CMK (cell line): ENCODE results near the gene DGKG.

Experiments used
- DNase-seq: peaks from one replicate; pipeline ENCODE4 v3.0.0-alpha.2; 2010; ENCODE audit warnings: low read depth

Gene DGKG

DNA sequence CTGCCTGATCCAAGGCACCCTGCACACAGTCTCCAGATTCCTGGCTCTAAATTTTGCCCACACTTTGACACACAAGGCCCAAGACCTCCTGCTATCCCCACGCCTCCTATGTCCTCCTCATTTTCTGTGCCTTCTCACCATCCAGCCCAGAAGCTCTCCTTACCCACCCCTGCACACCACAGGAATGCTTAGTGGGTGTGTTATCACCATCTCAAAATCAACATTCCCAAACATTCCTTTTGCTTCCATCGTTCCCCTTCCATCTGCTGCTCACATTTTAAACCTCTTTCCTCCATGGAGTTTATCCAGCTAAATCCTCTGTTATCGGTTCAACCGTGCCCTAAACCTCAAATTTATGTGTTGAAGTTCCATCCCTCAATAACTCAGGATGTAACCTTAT lies 43.9 kb downstream of the DGKG start:
- no peak for DNase-seq

DNA sequence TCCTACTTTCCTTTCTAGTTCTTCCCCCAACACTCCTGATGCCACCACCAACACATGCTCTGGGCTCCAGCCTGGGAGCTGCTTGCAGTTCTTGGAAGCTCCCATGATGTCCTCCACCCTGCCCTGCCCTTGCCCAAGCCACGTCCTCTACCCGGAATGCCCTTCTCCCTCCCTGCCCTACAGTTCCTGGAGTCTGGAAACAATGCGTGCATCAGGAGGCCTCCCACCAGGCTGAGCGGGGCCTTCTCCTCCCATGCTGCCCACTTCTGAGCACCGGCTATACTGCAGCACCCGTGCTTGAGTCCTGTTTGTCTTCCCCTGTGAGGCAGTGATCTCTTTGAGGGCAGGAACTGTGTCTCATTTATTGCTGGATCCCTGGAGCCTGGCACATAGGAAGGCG lies 44.6 kb downstream of the DGKG start:
- no peak for DNase-seq

GRCh38 chr3:186316666-186317260 lies 45.3 kb downstream of the DGKG start:
- no peak for DNase-seq

GRCh38 chr3:186315581-186316354 lies 46.3 kb downstream of the DGKG start:
- DNase-seq = no peak

GRCh38 chr3:186314896-186315295 lies 47.1 kb downstream of the DGKG start:
- DNase-seq = no peak

GRCh38 chr3:186311441-186311840 lies 50.6 kb downstream of the DGKG start:
- no peak for DNase-seq

- no peak for DNase-seq
These were observed 53.5 kb downstream of the DGKG start for GRCh38 chr3:186308549-186308948.

DNA sequence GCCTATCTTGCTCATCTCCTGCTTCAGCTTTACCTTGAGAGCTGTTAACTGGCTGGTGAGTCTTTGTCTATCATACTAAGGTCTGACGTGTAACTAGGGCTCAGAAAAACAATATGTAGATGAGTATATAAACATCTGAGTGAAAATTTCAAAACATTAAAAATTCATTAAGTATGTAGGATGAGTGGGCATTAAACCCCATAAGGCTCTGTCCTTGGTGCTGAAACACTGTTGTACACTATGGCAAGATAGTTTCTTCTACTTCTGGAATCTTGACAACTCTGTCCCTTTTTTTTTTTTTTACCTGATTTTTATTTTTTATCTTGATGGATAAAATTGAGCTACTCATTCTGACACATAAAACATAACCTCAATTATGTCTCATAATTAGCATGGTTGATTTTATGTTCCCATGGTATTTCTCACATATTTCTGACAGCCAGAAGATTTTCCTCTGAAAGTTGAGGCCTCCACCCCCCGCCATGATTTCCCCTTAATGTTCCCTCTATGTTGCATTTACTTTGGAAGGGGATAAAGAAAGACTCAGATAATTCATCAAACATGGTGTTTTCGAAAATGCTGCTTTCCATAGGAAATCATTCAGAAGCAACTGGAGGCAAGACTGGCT lies 54.3 kb downstream of the DGKG start:
- peak; percentile 5 for DNase-seq

DNA sequence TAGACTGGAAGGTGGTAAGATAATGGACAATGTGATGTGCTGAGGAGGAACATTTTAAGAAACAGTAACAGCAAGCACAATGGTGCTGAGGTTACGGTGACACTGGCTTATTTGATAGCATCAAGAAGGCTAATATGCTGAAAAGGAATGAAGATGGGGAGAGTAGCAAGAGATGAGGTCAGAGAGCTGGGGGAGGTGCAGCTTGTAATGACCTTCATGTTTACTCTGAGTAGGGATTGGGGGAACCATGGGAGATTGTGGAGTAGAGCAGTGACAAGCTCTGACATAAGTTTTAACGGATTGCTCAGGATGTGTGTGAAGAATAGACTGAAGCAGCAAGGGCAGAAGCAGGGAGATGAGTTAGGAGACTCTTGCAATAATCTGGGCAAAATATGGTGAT lies 56.7 kb downstream of the DGKG start:
- no peak for DNase-seq

- DNase-seq = no peak
These were observed 58.1 kb downstream of the DGKG start for GRCh38 chr3:186303965-186304364.

GRCh38 chr3:186299327-186299726 lies 62.7 kb downstream of the DGKG start:
- DNase-seq = no peak

GRCh38 chr3:186298876-186299275 lies 63.2 kb downstream of the DGKG start:
- DNase-seq = no peak

DNA sequence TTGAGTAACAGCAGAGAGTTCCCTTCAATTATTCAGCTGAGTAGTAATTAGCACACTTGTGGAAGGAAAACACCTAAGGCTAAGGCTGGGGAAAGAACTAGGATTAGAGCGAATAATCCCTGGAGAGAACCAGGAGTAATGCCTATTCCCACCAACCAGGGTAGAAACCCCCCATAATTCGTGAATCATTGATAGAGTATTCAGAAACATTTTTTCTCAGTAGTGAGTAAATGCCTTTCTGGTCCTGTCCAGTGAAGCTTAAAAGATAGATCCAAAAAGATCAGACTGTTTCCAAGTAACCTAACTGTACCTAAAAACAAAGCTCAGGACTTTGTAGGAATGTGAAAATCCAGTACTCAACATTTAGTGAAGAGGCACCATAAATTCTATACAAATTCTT lies 71.2 kb downstream of the DGKG start:
- no peak for DNase-seq

DNA sequence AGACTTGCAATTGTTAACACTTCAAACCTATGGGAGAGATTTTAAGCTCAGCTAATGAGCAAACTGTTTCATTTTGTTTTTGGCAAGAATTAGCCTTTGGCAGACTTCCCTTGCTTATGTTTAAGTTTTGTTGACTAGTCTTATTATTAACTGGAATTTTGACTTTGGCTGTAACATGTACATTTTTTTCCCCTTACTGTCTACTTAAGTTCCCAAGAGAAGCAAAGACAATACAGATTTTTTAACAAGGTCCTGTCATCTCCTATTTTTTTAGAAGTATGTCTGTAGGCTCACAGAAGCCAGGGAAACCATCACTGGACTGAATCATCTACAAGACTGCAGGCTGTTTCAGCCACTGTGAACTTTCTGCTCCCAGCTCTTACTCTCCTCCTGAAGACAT lies 74.3 kb downstream of the DGKG start:
- DNase-seq = no peak

GRCh38 chr3:186286114-186286513 lies 75.9 kb downstream of the DGKG start:
- DNase-seq = no peak

DNA sequence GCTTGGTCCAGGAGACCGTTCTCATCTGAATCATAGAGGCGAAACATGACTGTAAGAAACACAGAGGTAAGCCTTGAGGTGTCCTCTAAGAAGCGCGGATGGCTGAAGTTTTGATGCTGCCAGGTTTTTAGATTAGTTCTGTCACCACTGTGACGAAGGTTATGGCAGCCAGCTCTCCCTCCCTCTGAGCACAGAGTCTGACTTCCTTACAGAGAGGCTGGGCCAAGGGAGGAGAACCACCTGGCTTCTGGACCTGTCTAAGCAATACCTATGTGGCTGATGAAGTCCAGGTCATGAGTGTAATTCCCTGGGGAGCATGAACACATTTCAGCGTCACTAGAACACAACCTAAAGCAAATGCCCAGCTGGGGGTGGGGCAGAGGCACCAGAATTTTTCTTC lies 77.4 kb downstream of the DGKG start:
- no peak for DNase-seq

DNA sequence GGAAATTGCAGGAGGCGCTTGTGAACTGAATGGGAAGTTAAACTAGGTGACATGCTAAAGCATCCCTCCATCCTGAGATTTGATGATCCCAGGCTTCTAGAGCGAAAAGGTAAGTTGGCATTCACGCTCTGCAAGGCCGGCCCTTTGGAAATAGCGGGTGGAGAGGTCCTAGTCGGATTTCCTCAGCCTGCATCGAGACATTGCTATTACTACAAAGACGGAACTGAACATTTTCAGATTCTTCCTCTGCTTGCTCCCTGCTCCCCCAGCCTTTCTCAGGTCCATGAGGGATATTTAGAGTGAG lies 77.7 kb downstream of the DGKG start:
- DNase-seq = no peak

DNA sequence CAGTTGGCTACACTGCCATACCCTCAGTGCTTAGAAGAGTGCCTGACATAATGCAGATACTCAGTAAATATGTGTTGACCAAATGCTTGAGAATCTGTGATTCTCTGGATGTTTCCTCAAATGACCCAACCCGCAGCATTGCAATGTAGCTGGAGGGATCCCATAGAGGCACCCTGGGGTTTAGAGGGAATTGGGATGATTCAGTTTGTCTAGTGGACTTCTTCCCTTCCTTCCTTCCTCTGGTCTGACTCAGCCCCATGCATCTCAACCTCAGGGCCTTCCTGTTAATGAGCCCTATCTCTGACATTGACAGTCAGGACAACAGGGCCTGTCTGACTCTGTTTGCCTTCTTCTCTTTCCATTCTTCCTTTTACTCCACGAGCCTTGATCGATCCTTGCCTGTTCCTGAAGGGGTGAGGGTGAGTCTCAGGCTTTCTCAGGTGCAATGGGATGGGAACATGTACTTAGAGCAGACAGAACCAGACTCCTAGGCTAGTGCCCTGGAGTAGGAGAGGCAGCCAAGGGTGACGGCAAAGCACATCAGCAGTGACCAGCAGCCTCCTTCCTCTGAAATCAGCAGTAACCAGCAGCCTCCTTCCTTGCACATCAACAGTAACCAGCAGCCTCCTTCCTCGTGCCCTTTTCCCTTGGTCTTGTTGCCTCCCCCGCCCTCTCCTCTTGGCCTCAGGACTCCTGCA lies 78.2 kb downstream of the DGKG start:
- no peak for DNase-seq

DNA sequence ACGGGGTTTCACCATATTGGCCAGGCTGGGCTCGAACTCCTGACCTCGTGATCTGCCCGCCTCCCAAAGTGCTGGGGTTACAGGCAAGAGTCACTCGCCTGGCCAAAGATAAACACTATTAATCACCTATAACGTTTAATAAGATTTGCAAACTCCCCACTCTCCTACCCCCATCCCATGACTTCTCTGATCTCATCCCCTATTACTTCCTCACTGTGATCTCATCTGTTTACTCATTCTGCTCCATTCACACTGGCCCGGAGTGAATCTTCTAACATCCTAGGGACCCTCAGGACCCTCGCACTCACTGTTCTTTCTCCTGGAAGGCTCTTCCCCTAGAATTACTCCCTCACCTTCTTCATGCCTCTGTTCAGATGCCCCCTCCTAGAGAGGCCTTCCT lies 78.9 kb downstream of the DGKG start:
- no peak for DNase-seq

- DNase-seq = no peak
These were observed 80.9 kb downstream of the DGKG start for GRCh38 chr3:186281176-186281575.

DNA sequence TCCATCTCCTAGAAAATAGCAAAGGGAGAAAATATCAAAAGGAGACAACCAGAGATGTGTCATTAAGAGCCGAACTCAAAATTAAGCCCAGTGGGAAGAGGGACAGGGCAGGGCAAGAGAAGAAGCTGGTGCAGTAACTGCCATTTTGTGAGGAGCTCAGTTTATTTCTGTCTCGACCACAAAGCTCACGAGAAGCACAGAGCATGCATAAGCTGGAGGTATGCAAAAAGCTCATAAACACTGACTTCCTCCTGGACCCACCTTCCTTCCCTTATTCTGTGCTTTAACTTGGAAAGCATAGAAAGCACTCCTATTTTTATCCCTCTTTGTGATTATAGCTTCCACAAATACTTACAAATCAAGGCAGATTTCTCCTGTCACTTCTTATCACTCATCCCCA lies 81.3 kb downstream of the DGKG start:
- DNase-seq = no peak

DNA sequence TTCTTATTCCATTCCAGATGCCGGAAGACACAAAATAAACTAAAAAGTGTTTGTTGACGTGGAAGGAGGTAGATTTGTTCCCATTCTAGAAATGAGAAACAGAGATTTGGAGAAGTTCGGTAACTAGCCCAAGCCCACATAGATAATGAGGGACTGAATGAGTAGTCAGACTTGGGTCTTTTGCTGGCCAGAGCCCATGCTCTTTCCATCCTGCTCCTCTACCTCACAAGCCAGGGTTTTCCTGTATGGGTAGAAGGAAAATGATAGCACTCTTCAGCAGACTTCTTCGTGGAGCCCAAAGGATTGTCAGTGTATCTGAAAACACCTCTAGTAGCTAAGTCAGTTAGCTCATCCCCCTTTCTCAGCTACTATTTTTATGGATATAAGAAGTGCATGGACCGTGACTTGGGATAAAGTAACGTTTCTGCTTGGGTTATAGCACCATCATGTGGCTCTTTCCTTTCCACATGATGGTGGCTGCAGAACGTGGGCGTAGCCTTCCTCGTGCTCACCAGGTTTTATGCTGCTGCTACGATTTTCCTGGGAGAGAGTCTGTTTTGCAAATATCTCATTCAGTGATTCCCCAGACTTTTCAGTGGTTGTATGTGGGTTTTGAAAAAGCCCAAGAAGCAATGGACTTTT lies 84.6 kb downstream of the DGKG start:
- no peak for DNase-seq

GRCh38 chr3:186275436-186275835 lies 86.6 kb downstream of the DGKG start:
- no peak for DNase-seq
